Mesodermal cell (in vitro differentiated cells): Measurements from ENCODE around the gene JAGN1.
"Not testable (repeated sequence)": the region's sequence is repeated elsewhere in the genome, so short reads cannot be mapped to it uniquely, and the experiment has no call there.

ENCODE experiments used
- H3K27ac ChIP-seq: 2 replicates; pipeline ENCODE4 v1.7.0; 2013; ENCODE audit warnings: mild to moderate bottlenecking, low read depth, low read length, moderate library complexity; ENCODE audit not compliant: severe bottlenecking
- H3K36me3 ChIP-seq: 2 replicates; pipeline ENCODE4 v1.7.1; 2013; ENCODE audit warnings: mild to moderate bottlenecking, low read length, moderate library complexity; ENCODE audit not compliant: control insufficient read depth, insufficient read depth
- H3K4me1 ChIP-seq: one replicate; pipeline ENCODE4 v1.7.1; 2013; ENCODE audit warnings: mild to moderate bottlenecking, low read length; ENCODE audit not compliant: insufficient read depth, control insufficient read depth, poor library complexity, severe bottlenecking
- H3K4me3 ChIP-seq: 2 replicates; pipeline ENCODE4 v1.7.0; 2013; ENCODE audit warnings: low read length, control low read depth, mild to moderate bottlenecking; ENCODE audit not compliant: insufficient read depth, poor library complexity, severe bottlenecking; ENCODE audit errors: extremely low read depth
- H3K9me3 ChIP-seq: 2 replicates; pipeline ENCODE4 v1.7.1; 2013; ENCODE audit warnings: mild to moderate bottlenecking, low read length, moderate library complexity; ENCODE audit not compliant: control insufficient read depth
- WGBS, 2 experiments: methylation state at CpG; one replicate each; pipeline ENCODE4 v1.1.5; 2013; ENCODE audit warnings: missing lambda C conversion rate in 2 of 2; ENCODE audit not compliant: insufficient coverage in 2 of 2; 5-methylcytosine and 5-hydroxymethylcytosine counted together

The JAGN1 gene

GRCh38 chr3:9938966-9939365, 48.6 kb downstream of the JAGN1 start:
- Histone ChIP-seq H3K4me1 (no peaks in the 10 kb centered on the region), H3K27ac (no peak overlapping the region), H3K36me3 (peaks cover 33% of the 10 kb centered on the region), H3K4me3 (no peak overlapping the region), H3K9me3 (no peaks in the 10 kb centered on the region)
- no CpG with 5 or more reads among the region's 2 CpGs for WGBS, 2 experiments

DNA sequence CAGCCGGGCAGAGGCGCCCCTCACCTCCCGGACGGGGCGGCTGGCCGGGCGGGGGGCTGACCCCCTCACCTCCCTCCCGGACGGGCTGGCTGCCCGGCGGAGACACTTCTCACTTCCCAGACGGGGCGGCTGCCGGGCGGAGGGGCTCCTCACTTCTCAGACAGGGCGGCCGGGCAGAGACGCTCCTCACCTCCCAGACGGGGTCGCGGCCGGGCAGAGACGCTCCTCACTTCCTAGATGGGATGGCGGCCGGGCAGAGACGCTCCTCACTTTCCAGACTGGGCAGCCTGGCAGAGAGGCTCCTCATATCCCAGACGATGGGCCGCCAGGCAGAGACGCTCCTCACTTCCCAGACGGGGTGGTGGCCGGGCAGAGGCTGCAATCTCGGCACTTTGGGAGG, 49.5 kb downstream of the JAGN1 start:
- not testable (repeated sequence) for H3K27ac ChIP-seq, H3K4me1 ChIP-seq, H3K4me3 ChIP-seq, H3K9me3 ChIP-seq
- H3K36me3 ChIP-seq = peaks cover 35% of the 10 kb centered on the region
- no CpG with 5 or more reads among the region's 32 CpGs for whole genome bisulfite sequencing, 2 experiments

GRCh38 chr3:9940746-9941145, 50.3 kb downstream of the JAGN1 start:
- no peaks in the 10 kb centered on the region for H3K9me3 ChIP-seq
- no peak overlapping the region for H3K4me3 ChIP-seq
- H3K4me1 ChIP-seq = no peaks in the 10 kb centered on the region
- WGBS, 2 experiments = 96% methylated on average over 9 to 10 of the region's 10 CpGs
- H3K36me3 ChIP-seq = peaks cover 31% of the 10 kb centered on the region
- H3K27ac ChIP-seq = no peak overlapping the region

GRCh38 chr3:9942164-9942563, 51.8 kb downstream of the JAGN1 start:
- Histone ChIP-seq H3K36me3 (peaks cover 18% of the 10 kb centered on the region), H3K4me1 (no peaks in the 10 kb centered on the region), H3K4me3 (no peak overlapping the region), H3K27ac (no peak overlapping the region), H3K9me3 (no peaks in the 10 kb centered on the region)
- WGBS, 2 experiments = 67 to 82% methylated on average over 1 to 3 of the region's 4 CpGs

GRCh38 chr3:9942934-9943690, 52.7 kb downstream of the JAGN1 start:
- no peak overlapping the region for H3K27ac ChIP-seq
- H3K4me3 ChIP-seq = no peak overlapping the region
- H3K36me3 ChIP-seq = peaks cover 11% of the 10 kb centered on the region
- H3K4me1 ChIP-seq = no peaks in the 10 kb centered on the region
- no peaks in the 10 kb centered on the region for H3K9me3 ChIP-seq
- 83 to 97% methylated on average over 4 to 9 of the region's 11 CpGs for WGBS, 2 experiments
